Mesangial cell (primary cell): ENCODE results near the gene SLC22A25. TPM values are rescaled to one million over a fixed set of nuclear protein-coding genes. Genes with fewer than 3 reads are reported as not detected.

Experiments
- total RNA-seq: library from RNA; depleted of rRNA; stranded (reverse); fragments of >200 nt; gene quantifications from 2 replicates; pipeline ENCODE4 v1.2.3, GENCODE V29; 2015

Gene SLC22A25
- total RNA-seq: not detected in 2 replicates

DNA sequence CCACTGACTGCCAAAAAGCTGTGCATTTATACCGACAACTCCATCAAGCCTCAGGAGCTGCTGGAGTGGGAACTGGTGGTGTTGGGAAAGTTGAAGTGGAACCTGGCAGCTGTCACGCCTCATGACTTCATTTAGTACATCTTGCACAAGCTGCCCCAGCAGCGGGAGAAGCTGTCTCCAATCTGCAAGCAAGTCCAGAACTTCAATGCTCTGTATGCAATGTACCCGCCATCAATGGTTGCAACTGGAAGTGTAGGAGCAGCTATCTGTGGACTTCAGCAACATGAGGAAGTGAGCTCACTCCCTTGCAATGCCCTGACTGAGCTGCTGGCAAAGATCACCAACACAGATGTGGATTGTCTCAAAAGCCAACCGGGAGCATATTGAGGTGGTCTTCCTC lies at the start of gene SLC22A25:
Gene SLC22A25, minus strand, starts transcription at position 67 of the 400 bp plus-strand sequence. CDS start 13,947 bp downstream, outside the sequence.

Other genes with a start within 250 kb of the SLC22A25 start
- not detected in 2 replicates for gene SLC22A8, start 227.8 kb downstream of the SLC22A25 start, total RNA-seq
- not detected in 2 replicates for gene SLC22A24, start 99.4 kb downstream of the SLC22A25 start, total RNA-seq
- not detected in 2 replicates for gene SLC22A9, start 126.2 kb upstream of the SLC22A25 start, total RNA-seq
- 0.16 and 0.63 TPM in 2 replicates for gene PLAAT5, start 247.6 kb upstream of the SLC22A25 start, total RNA-seq